HG03196 (cell line): ENCODE results near the gene ALKBH3.

Experiments used
- ATAC-seq: cut with Tn5 transposase; IDR thresholded peaks from one replicate; pipeline ENCODE4 v1.9.1; 2021; ENCODE audit not compliant: unreplicated experiment

The ALKBH3 gene

DNA sequence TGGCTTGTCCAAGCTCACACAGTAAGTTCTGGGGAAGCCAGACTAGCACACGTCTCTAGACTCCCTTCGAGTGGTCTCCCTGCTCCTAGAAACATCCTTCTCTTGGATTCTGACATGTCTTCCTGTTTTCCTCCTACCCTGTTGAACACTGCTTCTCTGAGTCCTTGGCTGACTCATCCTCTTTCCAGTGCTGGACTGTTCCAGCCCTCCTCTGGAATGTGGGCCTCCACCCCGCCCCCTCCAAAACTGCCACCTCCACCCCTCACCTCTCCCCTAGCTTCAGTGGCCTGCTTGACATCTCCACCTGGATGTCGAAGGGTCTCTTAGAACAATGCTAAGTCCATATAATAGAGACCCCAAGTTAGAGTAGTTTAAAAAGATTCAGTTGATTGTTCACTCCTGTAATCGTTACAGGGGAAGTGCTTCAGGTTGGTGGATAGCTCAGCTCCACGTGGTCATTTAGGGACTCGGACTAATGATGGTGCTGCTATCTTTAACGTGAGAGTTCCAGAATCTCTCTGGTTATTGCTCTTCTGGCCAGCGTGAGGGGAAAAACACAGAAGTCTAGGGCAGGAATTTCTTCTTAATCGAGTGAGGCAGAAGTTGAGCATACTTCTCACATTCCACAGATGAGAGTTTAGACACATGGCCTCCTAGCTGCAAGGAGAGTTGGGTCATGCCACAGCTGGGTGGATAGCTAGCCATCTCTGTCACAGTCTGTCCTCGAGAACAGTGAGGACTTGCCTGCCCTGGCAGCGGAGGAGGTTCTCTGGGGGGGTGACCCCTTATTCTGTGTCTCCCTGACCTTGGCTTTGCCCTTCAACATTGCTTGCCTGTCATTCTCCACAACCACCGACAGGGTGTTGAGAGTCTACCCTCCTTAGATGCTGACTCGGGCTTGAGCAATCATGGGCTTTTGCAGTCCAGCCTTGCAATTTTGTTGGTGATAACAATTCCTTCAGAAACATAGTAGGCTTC lies 57.1 kb downstream of the ALKBH3 start:
- ATAC-seq, result no peak

- ATAC-seq, result no peak
These were observed 60.8 kb downstream of the ALKBH3 start for GRCh38 chr11:43941257-43941994.

- ATAC-seq, result no peak
These were observed 62.2 kb downstream of the ALKBH3 start for GRCh38 chr11:43942662-43943371.

- no peak for ATAC-seq
These were observed 62.8 kb downstream of the ALKBH3 start for GRCh38 chr11:43943372-43943930.

DNA sequence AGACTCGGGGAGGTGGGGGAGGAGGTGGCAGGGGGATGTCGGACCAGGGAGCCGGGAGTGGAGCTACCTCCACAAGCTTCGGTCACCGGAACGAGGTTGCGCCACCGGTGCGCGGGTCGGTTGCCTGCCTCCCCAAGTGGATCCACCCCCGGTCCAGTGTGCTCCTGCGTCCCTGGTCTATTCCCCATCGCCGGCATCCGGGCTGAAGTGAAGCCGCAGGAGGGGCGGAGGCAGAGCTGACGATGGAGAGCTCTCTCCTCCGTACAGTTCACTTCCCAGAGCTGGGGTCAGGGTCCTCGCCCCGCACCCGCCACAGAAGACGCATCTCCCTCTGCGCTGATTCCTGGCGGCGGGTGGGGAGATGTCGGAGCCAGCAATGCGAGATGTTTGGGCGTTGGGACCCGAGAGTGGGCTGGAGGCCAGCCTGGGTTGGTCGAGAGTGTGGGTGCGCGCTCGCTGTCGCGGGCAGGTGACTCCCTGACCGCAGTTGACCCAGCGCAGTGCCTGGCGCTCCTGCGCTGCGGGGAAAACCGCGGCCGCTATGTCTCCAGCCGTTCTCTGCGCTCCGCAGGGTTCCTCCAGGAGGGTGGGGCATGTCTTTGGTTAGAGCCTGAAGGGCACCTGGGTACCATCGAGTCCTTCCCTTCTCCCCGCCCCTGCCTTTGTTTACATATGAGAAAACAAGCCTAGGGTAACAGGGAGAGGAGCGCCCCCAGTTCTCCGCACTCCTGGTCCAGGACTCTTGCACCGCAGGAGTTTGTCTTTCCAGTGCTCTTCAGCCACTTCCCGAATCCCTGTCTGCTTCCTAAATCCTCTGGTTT lies 63.5 kb downstream of the ALKBH3 start:
- ATAC-seq, result no peak

GRCh38 chr11:43944761-43945311 lies 64.2 kb downstream of the ALKBH3 start:
- ATAC-seq, result no peak

DNA sequence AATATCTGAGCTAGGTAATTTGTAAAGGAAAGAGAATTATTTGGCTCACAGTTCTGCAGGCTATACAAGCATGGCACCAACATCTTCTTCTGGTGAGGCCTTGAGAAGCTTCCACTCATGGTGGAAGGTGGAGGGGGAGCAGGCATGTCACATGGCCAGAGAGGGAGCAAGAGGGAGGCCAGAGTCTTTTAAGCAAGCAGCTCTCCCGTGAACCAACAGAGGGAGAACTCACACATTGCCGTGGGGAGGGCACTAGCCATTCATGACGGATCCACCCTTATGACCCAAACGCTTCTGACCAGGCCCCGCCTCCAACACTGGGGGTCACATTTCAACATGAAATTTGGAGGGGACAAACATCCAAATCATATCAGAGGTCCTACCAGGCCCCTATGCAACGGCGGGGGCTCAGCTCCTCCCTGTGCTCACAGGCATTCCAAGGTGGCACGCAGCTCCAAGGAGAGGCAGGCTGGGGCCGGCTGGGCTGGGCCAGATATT lies 66.4 kb downstream of the ALKBH3 start:
- ATAC-seq, result no peak

DNA sequence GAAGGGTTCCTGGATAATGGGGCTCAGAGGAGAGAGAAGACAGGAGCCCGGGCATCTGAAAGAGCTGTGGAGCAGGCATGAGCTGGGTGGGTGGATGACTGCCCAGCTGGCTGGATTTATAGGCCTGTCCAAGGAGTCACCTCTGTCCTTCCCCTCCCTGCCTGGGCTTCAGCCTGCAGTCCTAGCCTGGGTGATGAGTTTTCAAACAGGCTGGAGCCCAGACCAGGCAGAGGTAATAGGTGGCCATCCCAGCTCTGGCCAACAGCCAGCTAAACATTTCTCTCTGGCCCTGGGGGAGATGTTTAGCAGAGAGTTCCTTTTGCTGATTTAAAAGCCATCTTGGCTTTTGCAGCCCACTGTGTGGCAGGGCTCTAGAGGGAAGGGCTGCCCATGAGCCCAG lies 67.2 kb downstream of the ALKBH3 start:
- ATAC-seq, result no peak

DNA sequence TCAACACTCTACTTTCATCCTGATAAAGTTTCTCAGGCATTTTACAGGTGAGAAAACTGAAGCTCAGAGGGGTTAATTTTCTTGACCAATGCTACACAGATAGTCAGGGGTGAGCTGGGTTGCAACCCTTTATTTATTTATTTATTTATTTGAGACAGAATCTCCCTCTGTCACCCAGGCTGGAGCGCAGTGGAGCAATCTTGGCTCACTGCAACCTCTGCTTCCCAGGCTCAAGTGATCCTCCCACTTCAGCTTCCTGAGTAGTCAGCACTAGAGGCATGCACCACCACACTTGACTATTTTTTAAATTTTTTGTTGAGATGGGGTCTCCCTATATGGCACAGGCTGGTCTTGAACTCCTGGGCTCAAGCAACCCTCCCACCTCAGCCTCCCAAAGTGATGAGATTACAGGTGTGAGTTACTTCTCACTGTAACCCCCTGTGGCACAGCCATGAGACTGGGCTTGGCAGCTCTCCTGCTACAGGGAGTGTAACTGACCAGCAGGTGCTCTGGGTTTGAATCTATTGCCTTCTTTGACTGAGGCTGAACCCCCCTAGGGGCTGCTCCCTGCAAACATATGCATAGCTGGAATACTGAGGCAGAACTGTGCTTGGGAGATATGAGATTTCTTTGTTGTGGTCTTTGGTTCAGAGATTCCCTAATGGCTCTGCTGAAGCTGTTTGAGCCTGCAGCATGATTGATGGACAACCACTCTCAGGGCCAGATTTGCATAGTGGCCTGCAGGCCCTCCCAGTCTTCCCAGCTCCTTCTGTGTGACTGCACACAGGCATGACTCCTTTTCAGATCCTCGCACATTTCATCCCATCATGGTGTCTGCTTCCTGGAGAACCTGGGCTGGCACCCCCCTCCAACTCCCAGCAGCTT lies 68.0 kb downstream of the ALKBH3 start:
- ATAC-seq, result no peak

DNA sequence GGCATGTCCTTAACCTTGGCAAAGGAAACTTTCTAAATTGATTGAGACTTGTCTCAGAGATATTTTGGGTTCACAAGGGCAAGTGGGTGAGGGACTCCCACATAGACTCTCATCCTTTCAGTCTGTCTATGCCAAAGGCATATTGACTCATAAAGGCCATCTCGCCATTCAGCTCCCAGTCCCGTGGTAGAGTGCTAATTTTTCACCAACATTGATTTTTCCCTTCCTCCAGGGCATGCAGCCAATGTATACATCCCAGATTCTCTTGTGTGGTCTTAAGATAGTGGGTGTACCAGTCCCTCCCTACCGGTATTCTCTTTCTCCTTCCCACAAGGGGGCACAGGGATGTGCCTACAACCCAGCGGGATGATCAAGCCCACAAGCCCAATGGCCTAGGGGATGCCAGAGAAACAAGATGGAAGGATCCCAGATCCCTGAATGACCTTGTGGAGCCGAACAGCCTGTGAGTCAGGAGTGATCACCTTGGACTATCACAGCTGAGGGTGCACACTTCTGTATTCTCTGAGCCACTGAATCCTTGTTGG lies 69.8 kb downstream of the ALKBH3 start:
- no peak for ATAC-seq

- ATAC-seq, result no peak
These were observed 70.6 kb downstream of the ALKBH3 start for GRCh38 chr11:43951231-43951630.

DNA sequence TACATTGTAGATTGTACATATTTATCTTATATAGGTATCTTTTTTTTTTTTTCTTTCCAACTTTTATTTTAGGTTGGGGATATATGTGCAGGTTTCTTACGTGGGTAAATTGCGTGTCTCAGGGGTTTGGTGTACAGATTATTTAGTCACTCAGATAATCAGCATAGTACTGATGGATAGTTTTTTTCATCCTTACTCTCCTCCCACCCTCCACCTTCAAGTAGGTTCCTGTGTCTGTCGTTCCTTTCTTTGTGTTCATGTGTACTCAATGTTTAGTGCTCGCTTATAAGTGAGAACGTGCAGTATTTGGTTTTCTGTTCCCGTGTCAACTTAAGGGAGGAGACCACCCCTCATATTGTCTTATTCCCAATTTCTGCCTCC lies 71.4 kb downstream of the ALKBH3 start:
- no peak for ATAC-seq

DNA sequence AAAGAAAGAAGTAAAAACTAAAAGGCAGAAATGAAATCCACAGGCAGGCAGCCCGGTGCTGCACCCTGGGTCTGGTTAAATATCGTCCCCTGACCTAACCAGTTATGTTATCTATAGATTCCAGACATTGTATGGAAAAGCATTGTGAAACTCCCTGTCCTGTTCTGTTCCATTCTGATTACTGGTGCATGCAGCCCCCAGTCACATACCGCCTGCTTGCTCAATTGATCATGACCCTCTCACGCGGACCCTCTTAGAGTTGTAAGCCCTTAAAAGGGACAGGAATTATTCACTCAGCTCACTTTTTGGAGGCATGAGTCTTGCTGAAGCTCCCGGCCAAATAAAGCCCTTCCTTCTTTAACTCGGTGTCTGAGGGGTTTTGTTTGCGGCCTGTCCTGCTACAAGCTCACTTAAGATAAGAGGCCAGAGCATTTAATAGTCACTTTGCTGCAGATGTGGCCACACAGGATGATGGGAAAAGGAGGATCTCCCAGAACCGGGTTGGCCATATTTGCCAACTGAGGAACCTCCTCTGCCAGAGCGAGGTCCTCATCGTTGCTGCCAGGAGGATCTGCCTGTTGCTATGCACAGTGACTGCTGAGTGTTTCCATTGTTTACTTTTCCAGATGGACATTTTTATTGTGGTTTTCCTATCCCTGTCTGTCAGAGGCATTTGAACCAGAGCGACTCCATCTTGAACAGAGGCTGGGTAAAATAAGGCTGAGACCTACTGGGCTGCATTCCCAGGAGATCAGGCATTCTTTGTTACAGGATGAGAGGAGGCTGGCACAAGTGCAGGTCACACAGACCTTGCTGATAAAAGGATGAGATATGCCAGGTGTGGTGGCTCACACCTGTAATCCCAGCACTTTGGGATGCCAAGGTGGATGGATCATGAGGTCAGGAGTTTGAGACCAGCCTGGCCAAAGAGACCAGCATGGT lies 72.0 kb downstream of the ALKBH3 start:
- no peak for ATAC-seq

DNA sequence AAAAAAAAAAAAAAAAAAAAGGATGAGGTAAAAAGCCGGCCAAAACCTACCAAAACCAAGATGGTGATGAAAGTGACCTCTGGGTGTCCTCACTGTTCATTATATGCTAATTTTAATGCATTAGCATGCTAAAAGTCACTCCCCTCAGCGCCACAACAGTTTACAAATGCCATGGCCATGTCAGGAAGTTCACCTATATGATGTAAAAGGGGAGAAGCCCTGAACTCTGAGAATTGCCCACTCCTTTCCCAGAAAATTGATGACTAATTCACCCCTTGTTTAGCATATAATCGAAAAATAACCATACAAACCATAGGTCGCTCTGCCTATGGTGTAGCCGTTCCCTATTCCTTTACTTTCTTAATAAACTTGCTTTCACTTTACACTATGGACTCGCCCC lies 72.9 kb downstream of the ALKBH3 start:
- ATAC-seq, result no peak

DNA sequence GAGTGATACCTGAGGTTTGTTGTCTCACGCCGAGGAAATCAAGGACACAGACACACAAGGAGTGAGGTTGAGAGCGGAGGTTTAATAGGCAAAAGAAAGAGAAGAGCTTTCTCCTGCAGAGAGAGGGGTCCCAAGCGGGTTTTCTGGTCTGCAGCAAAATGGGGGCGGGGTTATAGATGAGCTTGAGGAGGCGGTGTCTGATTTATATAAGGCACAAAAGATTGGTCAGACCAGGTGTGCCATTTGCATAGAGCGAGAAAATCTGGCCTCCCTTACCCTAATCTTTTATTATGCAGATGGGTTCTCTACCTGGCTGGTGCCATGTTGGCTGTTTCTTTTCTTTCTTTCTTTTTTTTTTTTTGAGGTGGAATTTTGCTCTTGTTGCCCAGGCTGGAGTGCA lies 73.6 kb downstream of the ALKBH3 start:
- no peak for ATAC-seq

DNA sequence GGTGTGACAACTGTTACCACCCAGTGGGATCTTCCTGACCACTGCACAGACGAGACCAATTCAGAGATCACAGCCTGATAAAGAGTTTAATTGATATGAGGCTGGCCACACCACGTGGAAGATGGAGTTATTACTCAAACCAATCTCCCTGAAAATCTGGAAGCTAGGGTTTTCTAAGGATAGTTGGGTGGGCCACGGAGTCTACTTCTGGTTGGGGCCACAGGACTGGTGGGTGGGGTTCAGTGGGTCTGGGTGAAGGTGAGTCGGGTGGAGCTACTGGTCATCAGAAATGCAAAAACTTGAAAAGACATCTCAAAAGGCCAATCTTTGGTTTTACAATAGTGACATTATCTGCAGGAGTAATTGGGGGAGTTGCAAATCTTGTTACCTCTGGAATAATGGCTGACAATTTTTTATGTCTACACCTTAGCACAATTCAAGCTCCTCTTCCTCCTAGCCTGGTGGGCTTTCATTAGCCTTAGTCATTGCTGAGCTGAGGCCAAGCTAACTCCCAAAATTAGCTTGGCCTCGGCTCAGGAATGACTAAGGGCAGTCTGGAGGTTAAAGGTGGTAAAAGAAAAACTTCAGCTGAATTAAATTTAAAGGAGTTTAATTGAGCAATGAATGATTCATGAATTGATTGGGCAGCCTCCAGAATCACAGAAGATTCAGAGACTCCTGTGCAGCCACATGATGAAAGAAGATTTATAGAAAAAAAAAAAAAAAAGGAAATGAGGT lies 74.9 kb downstream of the ALKBH3 start:
- no peak for ATAC-seq

GRCh38 chr11:43957571-43957970 lies 76.9 kb downstream of the ALKBH3 start:
- ATAC-seq, result no peak
